VCaP (cell line): ENCODE data around the gene NOXA1.
"Not testable (repeated sequence)": the region's sequence is repeated elsewhere in the genome, so short reads cannot be mapped to it uniquely, and the experiment has no call there.

Source experiments
- H3K27ac ChIP-seq: fragments of 450-650 bp; 2 replicates; pipeline ENCODE4 v1.5.1; 2017
- TF ChIP-seq, protein P1 (sequence below): fragments of 450-650 bp; conservative IDR thresholded peaks from 2 replicates; pipeline ENCODE4 v1.5.1; 2017; ENCODE audit warnings: mild to moderate bottlenecking, moderate library complexity

NOXA1 gene

DNA sequence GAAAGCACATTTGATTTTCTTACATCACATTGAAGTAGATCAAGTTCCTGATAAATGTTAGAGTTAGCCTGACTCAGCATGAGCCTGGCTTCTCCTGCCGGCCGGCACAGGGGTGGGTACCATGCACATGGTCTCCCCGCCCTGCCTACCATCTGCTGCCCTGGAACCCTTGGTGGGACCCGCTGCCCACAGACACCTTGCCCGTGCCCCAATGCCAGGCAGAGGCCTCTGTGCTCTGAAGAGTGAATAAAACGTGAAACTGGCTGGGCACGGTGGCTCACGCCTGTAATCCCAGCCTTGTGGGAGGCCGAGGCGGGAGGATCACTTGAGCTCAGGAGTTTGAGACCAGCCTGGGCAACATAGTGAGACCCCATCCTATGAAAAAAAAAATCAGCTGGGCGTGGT, 17.5 kb upstream of the NOXA1 start:
- TF ChIP-seq, protein P1, sequence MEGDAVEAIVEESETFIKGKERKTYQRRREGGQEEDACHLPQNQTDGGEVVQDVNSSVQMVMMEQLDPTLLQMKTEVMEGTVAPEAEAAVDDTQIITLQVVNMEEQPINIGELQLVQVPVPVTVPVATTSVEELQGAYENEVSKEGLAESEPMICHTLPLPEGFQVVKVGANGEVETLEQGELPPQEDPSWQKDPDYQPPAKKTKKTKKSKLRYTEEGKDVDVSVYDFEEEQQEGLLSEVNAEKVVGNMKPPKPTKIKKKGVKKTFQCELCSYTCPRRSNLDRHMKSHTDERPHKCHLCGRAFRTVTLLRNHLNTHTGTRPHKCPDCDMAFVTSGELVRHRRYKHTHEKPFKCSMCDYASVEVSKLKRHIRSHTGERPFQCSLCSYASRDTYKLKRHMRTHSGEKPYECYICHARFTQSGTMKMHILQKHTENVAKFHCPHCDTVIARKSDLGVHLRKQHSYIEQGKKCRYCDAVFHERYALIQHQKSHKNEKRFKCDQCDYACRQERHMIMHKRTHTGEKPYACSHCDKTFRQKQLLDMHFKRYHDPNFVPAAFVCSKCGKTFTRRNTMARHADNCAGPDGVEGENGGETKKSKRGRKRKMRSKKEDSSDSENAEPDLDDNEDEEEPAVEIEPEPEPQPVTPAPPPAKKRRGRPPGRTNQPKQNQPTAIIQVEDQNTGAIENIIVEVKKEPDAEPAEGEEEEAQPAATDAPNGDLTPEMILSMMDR, result no peak
- H3K27ac ChIP-seq, result no peak overlapping the region; the same call in 1 of the 2 replicates

DNA sequence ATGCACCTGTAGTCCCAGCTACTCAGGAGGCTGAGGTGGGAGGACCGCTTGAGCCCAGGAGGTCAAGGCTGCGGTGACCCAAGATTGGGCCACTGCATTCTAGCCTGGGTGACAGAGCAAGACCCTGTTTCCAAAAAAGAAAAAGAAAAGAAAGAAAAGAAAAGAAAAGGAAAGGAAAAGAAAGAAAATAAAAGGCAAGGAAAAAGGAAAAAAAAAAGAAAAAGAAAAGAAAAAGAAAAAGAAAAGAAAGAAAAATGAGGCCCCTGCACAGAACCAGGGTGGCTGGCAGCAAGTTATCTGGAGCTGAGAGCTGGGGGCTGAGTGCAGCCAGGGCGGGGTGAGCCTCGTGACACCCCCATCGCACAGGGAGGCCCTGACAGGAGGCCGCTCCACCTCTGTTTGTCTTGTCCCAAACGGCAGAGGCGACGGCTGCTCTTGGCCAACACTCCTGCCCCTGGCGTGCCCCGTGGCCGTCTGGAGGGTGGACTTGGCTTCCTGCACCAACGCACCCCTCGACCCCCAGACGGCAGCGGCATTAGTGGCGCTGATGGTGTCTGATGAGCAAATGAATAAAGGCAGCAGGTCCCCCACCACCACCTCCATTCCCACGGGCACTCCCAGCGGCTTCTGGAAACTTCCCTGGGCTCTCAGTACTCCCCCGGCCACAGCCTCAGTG, 17.0 kb upstream of the NOXA1 start:
- TF ChIP-seq, protein P1, result no peak
- peak overlapping the region; percentile 60; the same call in 1 of the 2 replicates for H3K27ac ChIP-seq

DNA sequence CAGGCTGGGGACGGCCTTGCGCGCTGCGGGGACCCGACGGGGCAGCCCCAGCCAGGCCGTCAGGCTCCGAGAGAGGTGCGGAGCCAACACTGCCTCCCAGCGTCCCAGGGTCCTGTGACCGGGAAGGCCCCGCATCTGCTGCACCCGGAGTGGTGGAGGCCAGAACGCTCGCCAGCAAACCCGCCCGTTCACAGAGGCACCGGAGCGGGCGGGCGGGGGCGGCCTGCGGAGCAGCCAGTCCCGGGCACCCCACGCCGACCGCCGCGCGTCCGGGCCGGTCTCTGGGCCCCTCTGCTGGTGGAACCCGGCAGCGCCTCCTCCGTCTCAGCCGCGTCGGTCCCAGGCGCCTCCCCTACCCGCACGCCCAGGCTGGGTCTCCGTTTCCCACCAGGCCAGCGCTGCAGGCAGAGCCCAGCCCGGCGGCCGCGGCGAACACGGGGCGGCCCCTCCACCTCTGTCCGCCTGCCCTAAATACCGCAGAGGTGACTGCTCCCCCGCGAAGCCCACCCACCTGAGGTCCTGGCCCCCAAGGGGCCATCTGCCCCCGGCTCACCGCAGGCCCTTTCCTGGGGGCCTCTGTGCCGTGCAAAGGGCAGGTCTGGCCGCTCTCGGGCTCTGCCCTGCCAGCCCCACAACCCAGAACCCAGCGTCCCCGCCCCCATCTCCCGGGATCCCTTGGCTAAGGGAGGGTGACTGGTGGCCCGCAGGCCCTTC, 16.2 kb upstream of the NOXA1 start:
- H3K27ac ChIP-seq, result peak overlapping the region; percentile 60; the same call in 1 of the 2 replicates
- TF ChIP-seq, protein P1, result peak; percentile 88

DNA sequence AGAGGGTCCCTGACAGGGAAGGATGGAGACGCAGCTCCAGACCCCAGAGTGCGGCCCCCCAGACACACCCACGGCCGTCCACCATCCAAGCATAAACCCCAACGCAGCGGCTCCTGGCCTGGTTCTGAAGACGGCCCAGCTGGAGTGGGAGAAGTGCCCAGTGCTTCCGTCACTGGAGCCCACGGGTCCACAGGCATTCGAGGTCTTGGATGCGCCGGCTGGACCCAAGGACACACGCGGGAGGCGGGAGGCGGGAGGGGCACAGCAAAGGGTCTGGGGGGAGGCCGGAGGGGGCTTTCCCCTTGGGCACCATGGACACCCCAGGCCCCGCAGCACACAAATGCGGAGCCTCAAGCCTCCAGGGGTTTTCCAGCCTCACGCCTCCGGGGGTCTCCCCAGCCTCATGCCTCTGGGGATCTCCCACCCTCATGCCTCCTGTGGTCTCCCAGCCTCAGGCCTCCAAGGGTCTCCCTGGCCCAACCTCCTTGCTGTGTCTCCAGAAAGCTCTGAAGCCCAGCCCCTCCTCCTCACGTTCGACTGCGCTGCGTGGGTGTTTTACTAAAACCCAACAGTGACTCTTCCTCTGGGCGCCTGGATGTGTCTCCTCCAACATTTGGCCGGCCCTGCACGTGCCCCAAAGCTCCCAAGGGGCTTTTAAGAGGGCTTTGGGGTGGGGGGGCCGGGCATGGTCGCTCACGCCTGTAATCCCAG, 15.4 kb upstream of the NOXA1 start:
- peak overlapping the region; percentile 60; the same call in 1 of the 2 replicates for H3K27ac ChIP-seq
- TF ChIP-seq, protein P1, result no peak

DNA sequence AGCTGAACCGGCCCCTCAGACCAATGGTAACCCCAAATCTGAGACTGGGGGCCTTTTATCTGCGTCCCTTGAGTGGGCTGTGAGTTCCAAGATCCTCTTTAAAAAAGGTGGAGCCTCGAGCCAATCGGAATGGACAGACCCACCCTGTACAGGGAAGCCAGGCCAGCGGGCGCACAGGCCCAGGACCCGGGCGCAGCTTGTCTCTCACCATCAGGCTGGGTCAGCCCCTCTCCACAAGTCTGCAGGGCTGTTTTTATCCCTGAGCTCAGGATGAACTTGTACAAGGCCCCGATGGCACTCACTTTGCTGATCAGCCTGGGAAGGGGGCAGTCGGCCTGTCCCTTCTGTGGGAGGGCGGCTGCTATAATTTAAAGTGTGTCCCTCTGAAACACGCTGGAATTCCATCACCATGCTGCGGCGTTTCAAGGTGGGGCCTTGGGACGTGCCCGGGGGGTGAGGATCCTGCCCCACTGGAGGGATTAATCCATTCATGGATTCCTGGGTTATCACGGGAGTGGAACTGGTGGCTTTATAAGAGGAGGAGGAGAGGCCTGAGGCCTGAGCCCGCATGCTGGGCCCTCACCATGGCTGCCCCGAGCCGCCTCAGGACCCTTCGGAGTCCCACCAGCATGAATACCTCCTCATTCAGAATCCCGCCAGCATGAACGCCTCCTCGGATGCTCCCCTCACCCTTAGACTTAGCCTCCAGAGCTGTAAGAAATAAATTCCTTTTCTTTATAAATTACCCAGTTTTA, 14.4 kb upstream of the NOXA1 start:
- TF ChIP-seq, protein P1, result no peak
- no peak overlapping the region for H3K27ac ChIP-seq

DNA sequence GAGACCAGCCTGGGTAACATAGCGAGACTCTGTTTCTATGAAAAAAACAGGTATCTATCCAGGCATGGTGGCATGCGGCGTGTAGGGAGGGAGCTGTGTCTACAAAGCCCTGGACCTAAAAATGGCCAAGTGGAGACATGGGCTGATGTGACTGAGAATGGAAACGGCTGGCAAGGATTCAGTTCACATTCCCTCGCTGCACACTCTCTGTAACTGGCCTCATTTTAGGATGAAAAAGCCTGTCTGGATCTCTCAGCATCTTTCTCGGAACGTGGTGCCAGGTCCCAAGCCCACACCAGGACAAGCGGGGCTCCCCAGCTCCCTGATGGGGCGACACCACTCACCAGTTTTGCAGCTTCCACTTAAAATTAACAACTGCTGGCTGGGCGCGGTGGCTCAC, 13.7 kb upstream of the NOXA1 start:
- H3K27ac ChIP-seq, result no peak overlapping the region
- TF ChIP-seq, protein P1, result no peak

DNA sequence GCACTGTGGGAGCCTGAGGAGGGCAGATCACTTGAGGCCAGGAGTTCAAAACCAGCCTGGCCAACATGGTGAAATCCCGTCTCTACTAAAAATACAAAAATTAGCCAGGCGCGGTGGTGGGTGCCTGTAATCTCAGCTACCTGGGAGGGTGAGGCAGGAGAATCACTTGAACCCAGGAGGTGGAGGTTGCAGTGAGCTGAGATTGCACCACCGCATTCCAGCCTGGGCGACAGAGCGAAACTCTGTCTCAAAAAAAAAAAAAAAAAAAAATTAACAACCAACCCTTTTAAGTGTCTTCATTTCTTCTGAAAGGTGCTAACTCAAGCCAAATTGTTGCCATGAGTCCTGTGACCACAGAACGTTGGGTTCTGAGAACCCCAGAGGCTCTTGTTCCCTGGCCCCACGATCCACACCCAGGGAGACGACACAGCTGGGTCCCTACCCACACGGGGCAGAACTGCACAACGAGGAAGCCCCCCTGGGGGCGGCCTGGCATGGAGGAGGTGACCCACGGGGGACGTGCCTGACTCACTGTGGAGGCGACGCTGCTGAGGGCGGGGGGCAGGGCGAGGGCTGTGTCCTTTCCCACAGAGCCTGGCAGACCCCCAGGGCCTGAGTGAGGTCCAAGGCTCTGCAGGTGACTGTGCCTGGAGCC, 12.8 kb upstream of the NOXA1 start:
- not testable (repeated sequence) for H3K27ac ChIP-seq
